Airway epithelial cell (primary cell): ENCODE results near the gene PHF11. TPM values are rescaled to one million over a fixed set of nuclear protein-coding genes. Genes with fewer than 3 reads are reported as not detected.

Experiments
- total RNA-seq: library from RNA; depleted of rRNA; stranded (reverse); fragments of >200 nt; gene quantifications from 2 replicates; pipeline ENCODE4 v1.2.3, GENCODE V29; 2015

The PHF11 gene
- 10.2 and 19.7 TPM in 2 replicates for total RNA-seq

DNA sequence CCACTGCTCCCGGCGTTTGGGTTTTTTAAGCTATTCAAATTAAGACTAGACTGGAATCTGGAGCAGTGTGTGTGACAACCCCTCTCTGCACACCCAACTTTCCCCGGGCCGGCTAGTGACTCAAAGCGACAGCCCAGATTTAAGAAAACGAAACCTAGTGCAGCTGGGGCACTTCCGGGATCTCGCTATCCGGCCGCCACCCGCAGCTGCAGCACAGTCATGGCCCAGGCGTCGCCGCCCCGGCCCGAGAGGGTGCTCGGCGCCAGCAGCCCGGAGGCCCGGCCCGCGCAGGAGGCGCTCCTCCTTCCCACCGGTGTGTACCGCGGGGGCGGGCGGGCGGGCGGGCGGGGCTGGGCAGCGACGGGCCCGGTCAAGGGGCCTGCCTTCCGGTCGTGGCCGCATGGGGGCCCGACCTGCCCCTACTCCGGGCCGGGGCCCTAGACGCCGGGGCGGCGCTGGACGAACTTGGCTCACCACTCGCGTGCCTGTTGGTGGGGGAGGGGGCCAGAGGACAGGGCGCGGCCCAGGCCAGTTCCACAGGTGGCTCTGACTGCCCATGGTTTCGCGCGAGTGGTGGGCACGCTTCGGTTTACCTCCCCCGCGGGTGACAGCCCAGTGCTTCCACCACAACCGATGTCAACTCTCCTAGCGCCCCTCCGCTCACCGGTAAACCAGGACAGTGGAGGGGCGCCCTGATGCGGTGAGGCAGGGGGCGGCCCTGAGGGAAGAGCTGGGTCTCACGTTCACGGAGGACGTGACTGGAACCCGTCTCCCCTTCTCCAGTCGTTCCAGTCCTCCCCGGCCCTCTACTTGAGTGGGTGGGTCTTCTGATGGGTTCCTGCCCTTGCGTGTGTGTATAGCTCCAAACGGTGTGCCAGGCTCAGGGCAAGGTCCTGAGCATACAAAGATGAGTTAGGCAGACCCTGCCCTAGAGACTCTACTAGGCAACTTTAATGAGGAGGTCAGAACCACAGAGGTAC, at the start of gene PHF11:
Gene PHF11 (plus strand): TSS at position 171 of the 980 bp plus-strand sequence. CDS start 49 bp downstream, at position 220.

Other genes with a start within 250 kb of the PHF11 start
- gene CDADC1, start 248.0 kb upstream of the PHF11 start, total RNA-seq, result 2.0 and 2.4 TPM in 2 replicates
- 7.8 and 8.4 TPM in 2 replicates for gene CAB39L, start 51.9 kb upstream of the PHF11 start, total RNA-seq
- gene SETDB2, start 51.7 kb upstream of the PHF11 start, total RNA-seq, result 2.4 and 2.8 TPM in 2 replicates
- gene RCBTB1, start 89.6 kb downstream of the PHF11 start, total RNA-seq, result 5.0 and 5.5 TPM in 2 replicates
- 0.07 TPM in 1 of 2 replicates, not detected in the other for gene ARL11, start 132.6 kb downstream of the PHF11 start, total RNA-seq
- gene EBPL, start 195.5 kb downstream of the PHF11 start, total RNA-seq, result 136 and 171 TPM in 2 replicates